Brain microvascular endothelial cell (primary cell): Measurements from ENCODE around the gene MORC1.
A peak's percentile ranks its signal among the peaks of the same experiment; 100 is the strongest.

Experiments used
- DNase-seq: peaks from one replicate; pipeline ENCODE4 v3.0.0-alpha.2; 2020
- H3K27ac ChIP-seq: fragments of 250-450 bp; sonication (Bioruptor Pico); 2 replicates; pipeline ENCODE4 v1.5.1; 2020; ENCODE audit warnings: mild to moderate bottlenecking, moderate library complexity
- H3K27me3 ChIP-seq: fragments of 250-450 bp; sonication (Bioruptor Pico); replicated peaks from 2 replicates; pipeline ENCODE4 v1.5.1; 2020; ENCODE audit warnings: mild to moderate bottlenecking
- H3K36me3 ChIP-seq: fragments of 250-450 bp; sonication (Bioruptor Pico); replicated peaks from 2 replicates; pipeline ENCODE4 v1.5.1; 2020; ENCODE audit warnings: mild to moderate bottlenecking
- H3K4me3 ChIP-seq: 2 replicates; pipeline ENCODE4 v1.5.1; 2011; ENCODE audit warnings: low read depth, mild to moderate bottlenecking, control low read depth, low read length, moderate library complexity
- in situ Hi-C: cut with HindIII; loops from 2 replicates; pipeline ENCODE4 v1.10.0; 2017; ENCODE audit warnings: low sequenced_read_pairs, low pct_ligation_motif_present
- TF ChIP-seq, protein P1 (sequence below): IDR thresholded peaks from 2 replicates; pipeline ENCODE4 v1.5.1; 2011; ENCODE audit warnings: low read depth, mild to moderate bottlenecking, moderate library complexity, low read length, control low read depth, inconsistent platforms; ENCODE audit errors: missing control alignments

The MORC1 gene

DNA sequence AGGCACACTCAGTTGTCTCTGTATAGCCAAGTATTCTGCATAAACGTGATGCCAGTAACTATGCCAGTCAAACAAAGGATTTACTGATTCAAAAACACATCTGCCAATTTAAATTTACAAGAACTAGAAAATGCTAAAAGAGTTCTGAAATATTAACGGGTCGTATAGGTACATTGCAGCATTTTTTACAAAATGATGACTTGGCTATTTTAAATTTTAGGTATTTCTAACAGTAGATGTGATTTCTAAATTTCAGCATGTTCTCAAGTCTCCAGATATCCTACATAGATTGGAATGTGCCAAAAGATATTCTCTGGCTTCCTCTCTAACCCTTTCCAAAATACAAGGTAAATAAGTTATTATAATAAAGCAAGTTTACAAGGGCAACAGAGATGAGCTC lies 60.3 kb downstream of the MORC1 start:
- no peak for DNase-seq
- in situ Hi-C loops = no loop called here
- H3K36me3 ChIP-seq = no peaks in the 10 kb centered on the region
- H3K27me3 ChIP-seq = no peaks in the 10 kb centered on the region
- TF ChIP-seq, protein P1, sequence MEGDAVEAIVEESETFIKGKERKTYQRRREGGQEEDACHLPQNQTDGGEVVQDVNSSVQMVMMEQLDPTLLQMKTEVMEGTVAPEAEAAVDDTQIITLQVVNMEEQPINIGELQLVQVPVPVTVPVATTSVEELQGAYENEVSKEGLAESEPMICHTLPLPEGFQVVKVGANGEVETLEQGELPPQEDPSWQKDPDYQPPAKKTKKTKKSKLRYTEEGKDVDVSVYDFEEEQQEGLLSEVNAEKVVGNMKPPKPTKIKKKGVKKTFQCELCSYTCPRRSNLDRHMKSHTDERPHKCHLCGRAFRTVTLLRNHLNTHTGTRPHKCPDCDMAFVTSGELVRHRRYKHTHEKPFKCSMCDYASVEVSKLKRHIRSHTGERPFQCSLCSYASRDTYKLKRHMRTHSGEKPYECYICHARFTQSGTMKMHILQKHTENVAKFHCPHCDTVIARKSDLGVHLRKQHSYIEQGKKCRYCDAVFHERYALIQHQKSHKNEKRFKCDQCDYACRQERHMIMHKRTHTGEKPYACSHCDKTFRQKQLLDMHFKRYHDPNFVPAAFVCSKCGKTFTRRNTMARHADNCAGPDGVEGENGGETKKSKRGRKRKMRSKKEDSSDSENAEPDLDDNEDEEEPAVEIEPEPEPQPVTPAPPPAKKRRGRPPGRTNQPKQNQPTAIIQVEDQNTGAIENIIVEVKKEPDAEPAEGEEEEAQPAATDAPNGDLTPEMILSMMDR = no peak
- H3K27ac ChIP-seq = no peak overlapping the region
- no peak overlapping the region for H3K4me3 ChIP-seq

DNA sequence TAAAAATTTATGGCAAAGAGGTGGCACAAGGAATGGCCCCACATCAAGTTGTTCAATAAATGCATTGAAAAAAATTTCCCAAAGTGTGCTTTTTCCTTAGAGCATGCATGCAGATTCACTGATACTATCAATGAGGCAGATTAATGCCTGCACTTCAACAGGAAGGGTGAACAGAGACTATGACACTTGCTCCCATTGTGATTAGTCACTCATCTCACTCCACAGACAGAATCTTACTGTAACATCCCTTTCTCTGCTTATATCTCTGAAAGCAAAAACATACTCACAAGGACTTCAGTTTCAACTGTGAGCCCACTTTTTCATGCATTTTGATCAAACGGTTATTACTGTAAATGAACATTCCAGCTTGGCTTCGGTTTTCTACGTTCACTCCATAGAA lies 60.9 kb downstream of the MORC1 start:
- Histone ChIP-seq H3K27me3 (no peaks in the 10 kb centered on the region), H3K36me3 (no peaks in the 10 kb centered on the region), H3K27ac (no peak overlapping the region), H3K4me3 (no peak overlapping the region)
- in situ Hi-C loops = no loop called here
- TF ChIP-seq, protein P1 = no peak
- DNase-seq = no peak

DNA sequence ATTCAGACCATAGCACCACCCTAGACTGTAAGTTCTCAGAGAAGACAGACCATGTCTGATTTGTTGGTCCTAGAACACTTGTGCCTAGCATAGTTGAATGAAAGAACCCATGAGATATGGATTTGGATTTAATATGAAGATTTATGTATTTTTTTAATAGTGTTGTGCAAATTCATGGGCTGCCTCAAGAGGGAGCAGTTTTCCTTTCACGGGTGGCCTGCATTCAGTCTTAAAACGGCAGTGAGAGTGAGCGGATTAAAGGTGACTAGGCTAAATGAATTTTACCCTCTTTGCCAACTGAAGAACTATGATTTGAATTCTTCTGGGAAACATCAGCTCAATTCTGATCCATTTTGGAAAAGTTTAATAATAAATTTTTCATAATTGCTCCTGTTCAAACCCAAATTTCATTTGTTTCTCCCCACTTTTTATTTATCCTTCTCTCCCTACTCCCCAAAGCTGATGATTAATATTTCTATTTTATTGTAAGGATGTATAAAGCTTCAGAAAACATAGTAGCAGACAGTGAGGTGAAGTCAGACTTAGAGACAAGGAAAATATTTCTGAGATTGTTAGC lies 67.3 kb downstream of the MORC1 start:
- in situ Hi-C loops = no loop called here
- H3K27me3 ChIP-seq = no peaks in the 10 kb centered on the region
- peak; percentile 7 for DNase-seq
- H3K27ac ChIP-seq = no peak overlapping the region
- TF ChIP-seq, protein P1 = peak; percentile 75
- H3K4me3 ChIP-seq = no peak overlapping the region
- no peaks in the 10 kb centered on the region for H3K36me3 ChIP-seq

DNA sequence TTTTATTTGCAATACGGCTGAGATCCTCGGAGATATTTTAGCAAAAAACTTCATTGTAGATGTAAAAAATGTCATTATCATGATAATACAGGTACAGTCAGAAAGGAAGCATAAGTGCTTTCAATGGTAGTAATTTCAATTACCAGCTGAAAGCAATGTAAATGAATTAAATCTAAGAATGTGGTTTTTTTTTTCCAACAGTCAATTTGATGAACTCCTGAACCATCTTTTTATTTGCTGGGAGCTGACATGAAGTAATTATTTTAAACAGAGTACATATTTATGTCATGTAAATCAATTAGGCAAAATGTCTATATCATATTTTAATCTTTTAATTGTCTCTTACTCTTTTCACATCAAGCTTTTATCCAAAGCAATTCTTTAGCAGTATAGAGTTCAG lies 70.6 kb downstream of the MORC1 start:
- TF ChIP-seq, protein P1 = no peak
- Histone ChIP-seq H3K4me3 (no peak overlapping the region), H3K27me3 (no peaks in the 10 kb centered on the region), H3K36me3 (no peaks in the 10 kb centered on the region), H3K27ac (no peak overlapping the region)
- DNase-seq = no peak
- in situ Hi-C loops = no loop called here

DNA sequence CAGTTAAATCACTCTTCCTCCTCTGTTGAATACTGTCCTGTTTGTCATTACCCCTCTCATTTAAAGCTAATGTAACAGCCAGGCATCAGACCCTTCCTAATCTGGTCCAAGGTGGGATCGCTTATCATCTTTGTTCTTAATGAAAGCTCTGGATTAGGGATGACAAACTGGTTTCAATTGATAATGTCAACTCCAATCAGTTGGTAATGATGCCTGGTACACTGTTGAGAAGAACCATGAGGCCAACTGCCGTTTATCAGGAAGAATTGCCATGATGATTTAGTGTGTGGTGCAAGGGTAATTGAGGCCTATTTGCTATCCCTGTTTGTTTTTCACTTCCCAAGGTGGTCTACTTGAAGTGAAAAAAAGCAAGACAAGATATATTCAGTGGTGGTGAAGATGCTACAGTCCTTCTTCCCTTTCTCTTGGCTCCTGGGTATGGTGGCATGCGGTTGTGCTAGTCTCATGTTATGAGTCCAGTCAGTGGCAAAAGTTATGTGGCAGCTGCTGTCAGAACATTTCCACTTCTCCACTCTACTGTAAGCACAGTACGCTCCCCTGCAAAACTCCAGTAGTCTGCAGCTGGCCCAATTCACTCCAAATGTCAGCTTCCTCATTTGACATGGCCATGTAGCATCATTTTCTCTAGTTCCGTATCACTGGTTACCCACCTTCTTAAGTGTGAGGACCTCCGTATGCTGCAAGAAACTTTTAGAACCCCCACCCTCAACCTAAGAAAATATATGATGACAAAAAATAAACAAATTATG lies 72.5 kb downstream of the MORC1 start:
- TF ChIP-seq, protein P1 = no peak
- Histone ChIP-seq H3K36me3 (no peaks in the 10 kb centered on the region), H3K27me3 (no peaks in the 10 kb centered on the region), H3K27ac (no peak overlapping the region), H3K4me3 (no peak overlapping the region)
- no peak for DNase-seq
- in situ Hi-C loops = no loop called here
